ENCODE results near the gene PPP2R3A.

The PPP2R3A gene

GRCh38 chr3:135989242-135989641 is 23.7 kb downstream of the PPP2R3A start:
- TF ChIP-seq RAD21 (IDR thresholded peaks at IDR 0.05; ENCODE audit: low read depth) (no peak), NFIC (IDR thresholded peaks at IDR 0.05) (no peak), EP300 (IDR thresholded peaks at IDR 0.05; ENCODE audit: borderline replicate concordance) (no peak), MAX (IDR thresholded peaks at IDR 0.05) (no peak), ZBTB7A (IDR thresholded peaks at IDR 0.05; ENCODE audit: low read depth) (no peak), YY1 (IDR thresholded peaks at IDR 0.05; ENCODE audit: low read depth) (no peak), FOXM1 (IDR thresholded peaks at IDR 0.05; ENCODE audit: borderline replicate concordance, low read depth) (no peak), TCF12 (IDR thresholded peaks at IDR 0.05; ENCODE audit: low read depth) (no peak), EGR1 (IDR thresholded peaks at IDR 0.05) (no peak)
- TF ChIP-seq, protein P1, sequence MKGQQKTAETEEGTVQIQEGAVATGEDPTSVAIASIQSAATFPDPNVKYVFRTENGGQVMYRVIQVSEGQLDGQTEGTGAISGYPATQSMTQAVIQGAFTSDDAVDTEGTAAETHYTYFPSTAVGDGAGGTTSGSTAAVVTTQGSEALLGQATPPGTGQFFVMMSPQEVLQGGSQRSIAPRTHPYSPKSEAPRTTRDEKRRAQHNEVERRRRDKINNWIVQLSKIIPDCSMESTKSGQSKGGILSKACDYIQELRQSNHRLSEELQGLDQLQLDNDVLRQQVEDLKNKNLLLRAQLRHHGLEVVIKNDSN (IDR thresholded peaks at IDR 0.05), result no peak

DNA sequence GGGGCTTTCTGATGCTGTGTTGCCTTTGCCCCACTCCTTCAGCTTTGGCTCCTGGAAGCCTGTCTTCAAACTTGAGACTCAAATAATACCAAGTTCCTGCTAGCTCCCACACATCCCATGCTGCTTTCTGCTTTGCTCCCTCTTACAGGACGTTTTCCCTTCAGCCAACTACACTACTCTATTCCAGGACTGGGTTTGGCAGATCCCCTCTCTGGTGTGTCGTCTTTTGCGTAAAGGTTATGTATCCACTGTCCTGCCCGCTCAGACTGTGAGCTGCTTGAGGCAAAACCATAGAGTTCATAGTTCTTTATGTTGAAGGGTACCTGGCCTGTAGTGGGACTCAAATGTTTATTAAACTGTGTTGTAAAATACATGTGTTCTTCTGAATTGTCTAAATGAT is 25.4 kb downstream of the PPP2R3A start:
- TF ChIP-seq EGR1 (IDR thresholded peaks at IDR 0.05) (no peak), YY1 (IDR thresholded peaks at IDR 0.05; ENCODE audit: low read depth) (no peak), FOXM1 (IDR thresholded peaks at IDR 0.05; ENCODE audit: borderline replicate concordance, low read depth) (no peak), CEBPB (IDR thresholded peaks at IDR 0.05) (no peak), EP300 (IDR thresholded peaks at IDR 0.05; ENCODE audit: borderline replicate concordance) (no peak), TAF1 (IDR thresholded peaks at IDR 0.05; ENCODE audit: low read depth) (no peak), NFIC (IDR thresholded peaks at IDR 0.05) (no peak), ZBTB7A (IDR thresholded peaks at IDR 0.05; ENCODE audit: low read depth) (no peak), RAD21 (IDR thresholded peaks at IDR 0.05; ENCODE audit: low read depth) (no peak), TEAD4 (IDR thresholded peaks at IDR 0.05) (no peak), MAX (IDR thresholded peaks at IDR 0.05) (no peak), CREB1 (IDR thresholded peaks at IDR 0.05; ENCODE audit: low read depth) (no peak)
- TF ChIP-seq, protein P2, sequence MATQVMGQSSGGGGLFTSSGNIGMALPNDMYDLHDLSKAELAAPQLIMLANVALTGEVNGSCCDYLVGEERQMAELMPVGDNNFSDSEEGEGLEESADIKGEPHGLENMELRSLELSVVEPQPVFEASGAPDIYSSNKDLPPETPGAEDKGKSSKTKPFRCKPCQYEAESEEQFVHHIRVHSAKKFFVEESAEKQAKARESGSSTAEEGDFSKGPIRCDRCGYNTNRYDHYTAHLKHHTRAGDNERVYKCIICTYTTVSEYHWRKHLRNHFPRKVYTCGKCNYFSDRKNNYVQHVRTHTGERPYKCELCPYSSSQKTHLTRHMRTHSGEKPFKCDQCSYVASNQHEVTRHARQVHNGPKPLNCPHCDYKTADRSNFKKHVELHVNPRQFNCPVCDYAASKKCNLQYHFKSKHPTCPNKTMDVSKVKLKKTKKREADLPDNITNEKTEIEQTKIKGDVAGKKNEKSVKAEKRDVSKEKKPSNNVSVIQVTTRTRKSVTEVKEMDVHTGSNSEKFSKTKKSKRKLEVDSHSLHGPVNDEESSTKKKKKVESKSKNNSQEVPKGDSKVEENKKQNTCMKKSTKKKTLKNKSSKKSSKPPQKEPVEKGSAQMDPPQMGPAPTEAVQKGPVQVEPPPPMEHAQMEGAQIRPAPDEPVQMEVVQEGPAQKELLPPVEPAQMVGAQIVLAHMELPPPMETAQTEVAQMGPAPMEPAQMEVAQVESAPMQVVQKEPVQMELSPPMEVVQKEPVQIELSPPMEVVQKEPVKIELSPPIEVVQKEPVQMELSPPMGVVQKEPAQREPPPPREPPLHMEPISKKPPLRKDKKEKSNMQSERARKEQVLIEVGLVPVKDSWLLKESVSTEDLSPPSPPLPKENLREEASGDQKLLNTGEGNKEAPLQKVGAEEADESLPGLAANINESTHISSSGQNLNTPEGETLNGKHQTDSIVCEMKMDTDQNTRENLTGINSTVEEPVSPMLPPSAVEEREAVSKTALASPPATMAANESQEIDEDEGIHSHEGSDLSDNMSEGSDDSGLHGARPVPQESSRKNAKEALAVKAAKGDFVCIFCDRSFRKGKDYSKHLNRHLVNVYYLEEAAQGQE (IDR thresholded peaks at IDR 0.05; ENCODE audit: low read depth), result no peak
- TF ChIP-seq, protein P1 (IDR thresholded peaks at IDR 0.05), result no peak

- TF ChIP-seq CREB1 (IDR thresholded peaks at IDR 0.05; ENCODE audit: low read depth), result no peak
- no peak for TF ChIP-seq NFIC (IDR thresholded peaks at IDR 0.05)
- TF ChIP-seq, protein P1 (IDR thresholded peaks at IDR 0.05), result no peak
- TF ChIP-seq ZBTB7A (IDR thresholded peaks at IDR 0.05; ENCODE audit: low read depth), result no peak
- no peak for TF ChIP-seq YY1 (IDR thresholded peaks at IDR 0.05; ENCODE audit: low read depth)
- no peak for TF ChIP-seq FOXM1 (IDR thresholded peaks at IDR 0.05; ENCODE audit: borderline replicate concordance, low read depth)
- TF ChIP-seq MAX (IDR thresholded peaks at IDR 0.05), result no peak
- TF ChIP-seq EGR1 (IDR thresholded peaks at IDR 0.05), result no peak
- TF ChIP-seq TAF1 (IDR thresholded peaks at IDR 0.05; ENCODE audit: low read depth), result no peak
- TF ChIP-seq, protein P2 (IDR thresholded peaks at IDR 0.05; ENCODE audit: low read depth), result no peak
- TF ChIP-seq RAD21 (IDR thresholded peaks at IDR 0.05; ENCODE audit: low read depth), result no peak
- TF ChIP-seq TCF12 (IDR thresholded peaks at IDR 0.05; ENCODE audit: low read depth), result no peak
Observed at GRCh38 chr3:135991621-135992020, 26.1 kb downstream of the PPP2R3A start.

DNA sequence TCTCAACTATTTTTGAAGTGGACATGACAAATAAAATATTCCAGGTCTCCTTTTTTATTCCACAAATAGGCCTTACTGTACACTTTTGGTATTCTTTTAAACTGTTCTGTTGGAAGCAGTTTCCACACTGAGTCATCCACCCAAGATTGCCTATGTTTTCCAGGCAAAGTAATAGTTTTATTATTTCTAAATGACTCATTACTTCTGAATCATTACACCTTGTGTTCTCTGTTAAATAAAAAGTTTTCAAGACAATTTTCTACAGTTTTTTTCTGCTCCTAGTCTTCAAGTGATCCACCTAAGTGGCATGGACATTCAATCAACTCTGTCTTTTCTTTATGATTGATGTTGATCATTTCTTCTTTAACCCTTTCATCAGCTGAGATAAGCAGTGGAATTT is 26.5 kb downstream of the PPP2R3A start:
- TF ChIP-seq EP300 (IDR thresholded peaks at IDR 0.05; ENCODE audit: borderline replicate concordance) (no peak), CREB1 (IDR thresholded peaks at IDR 0.05; ENCODE audit: low read depth) (no peak), EGR1 (IDR thresholded peaks at IDR 0.05) (no peak), CEBPB (IDR thresholded peaks at IDR 0.05) (no peak), RAD21 (IDR thresholded peaks at IDR 0.05; ENCODE audit: low read depth) (no peak), TAF1 (IDR thresholded peaks at IDR 0.05; ENCODE audit: low read depth) (no peak), YY1 (IDR thresholded peaks at IDR 0.05; ENCODE audit: low read depth) (no peak), MAX (IDR thresholded peaks at IDR 0.05) (no peak), FOXM1 (IDR thresholded peaks at IDR 0.05; ENCODE audit: borderline replicate concordance, low read depth) (no peak), NFIC (IDR thresholded peaks at IDR 0.05) (no peak), TEAD4 (IDR thresholded peaks at IDR 0.05) (no peak)
- TF ChIP-seq, protein P2 (IDR thresholded peaks at IDR 0.05; ENCODE audit: low read depth), result no peak

Measured in Ishikawa (cell line).